GM12878 (cell line): ENCODE data around the gene FIZ1.

Experiments used
- ATF3 ChIP-seq: IDR thresholded peaks from 2 replicates; pipeline ENCODE4 v1.6.1; 2011; ENCODE audit warnings: low read depth, mild to moderate bottlenecking, low read length, moderate library complexity, borderline replicate concordance; ENCODE audit errors: extremely low read depth
- CTCF ChIP-seq, 3 experiments: IDR thresholded peaks in 2 of 3; conservative IDR thresholded peaks in 1 of 3; 2 replicates each; pipeline ENCODE4 v1.5.1; 2011; ENCODE audit warnings: low read depth in 3 of 3, low read length in 3 of 3, mild to moderate bottlenecking in 3 of 3, control low read depth in 2 of 3, moderate library complexity in 2 of 3, inconsistent platforms in 1 of 3, mixed read lengths in 1 of 3; ENCODE audit not compliant: control insufficient read depth in 2 of 3, insufficient read depth in 1 of 3; ENCODE audit errors: extremely low read depth in 1 of 3
- PKNOX1 ChIP-seq: fragments of 450-650 bp; IDR thresholded peaks from 2 replicates; pipeline ENCODE4 v1.6.1; 2016; ENCODE audit warnings: mild to moderate bottlenecking
- POLR2AphosphoS5 ChIP-seq: IDR thresholded peaks from 2 replicates; pipeline ENCODE4 v1.6.1; 2011; ENCODE audit warnings: mild to moderate bottlenecking, low read length, inconsistent platforms
- SMC3 ChIP-seq: IDR thresholded peaks from 2 replicates; pipeline ENCODE4 v1.6.1; 2011; ENCODE audit warnings: low read length, improper control_type of control experiment, borderline replicate concordance
- YY1 ChIP-seq: IDR thresholded peaks from 2 replicates; pipeline ENCODE4 v1.6.1; 2011; ENCODE audit warnings: low read depth, mild to moderate bottlenecking, low read length

- TF ChIP-seq PKNOX1 = peak; percentile 78
- peak; percentile 85 for TF ChIP-seq YY1
- TF ChIP-seq POLR2AphosphoS5 = peak; percentile 81
- TF ChIP-seq SMC3 = no peak
- no peak for TF ChIP-seq CTCF (IDR thresholded peaks at IDR 0.05 in 2 of 3, conservative IDR thresholded peaks at IDR 0.05 in 1 of 3; ENCODE audit: control insufficient read depth in 2 of 3, extremely low read depth in 1 of 3, insufficient read depth in 1 of 3, low read depth in 3 of 3, low read length in 3 of 3)
- TF ChIP-seq ATF3 = no peak
These were observed 43.9 kb upstream of the FIZ1 start, which contains the start of gene ZNF581 for GRCh38 chr19:55643003-55643886.
